Subcutaneous adipose tissue (tissue), 4 donors: ENCODE measurements around the gene TUT4. TPM values are rescaled to one million over a fixed set of nuclear protein-coding genes. Genes with fewer than 3 reads are reported as not detected.

Experiments used
- total RNA-seq, 4 donors: library from RNA; depleted of rRNA; stranded (reverse); fragments of >200 nt; gene quantifications; one replicate each; pipeline ENCODE4 v1.1.0, GENCODE V29; 2016
- TF ChIP-seq, protein P1 (sequence below): fragments of 450-650 bp; IDR thresholded peaks from one replicate; pipeline ENCODE4 v1.5.1; 2016; ENCODE audit warnings: low read depth, mild to moderate bottlenecking, control low read depth, antibody characterized with exemption, moderate library complexity

The TUT4 gene
- total RNA-seq, 4 donors from 2014 or later, result 37.1 to 52.2 (median 43.6) TPM

DNA sequence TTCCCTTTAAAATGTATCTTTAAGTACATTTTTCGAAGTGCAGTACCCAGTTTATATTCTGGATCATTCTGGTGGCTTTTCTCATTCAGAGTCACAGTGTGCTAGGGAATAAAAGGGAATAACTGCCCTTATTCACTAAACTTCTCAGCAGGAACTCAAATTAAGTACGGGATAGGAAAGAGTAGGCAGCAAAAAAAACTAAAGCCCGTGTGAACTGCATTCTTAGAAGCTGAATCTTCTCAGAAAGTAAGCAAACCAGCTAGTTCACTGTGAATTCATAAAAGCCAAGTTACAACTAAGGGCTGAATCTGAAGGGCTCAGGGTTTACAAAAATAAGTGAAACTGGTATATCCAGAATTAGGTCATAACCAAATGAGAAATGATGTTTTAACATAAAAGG, 126.5 kb downstream of the TUT4 start:
- TF ChIP-seq, protein P1, sequence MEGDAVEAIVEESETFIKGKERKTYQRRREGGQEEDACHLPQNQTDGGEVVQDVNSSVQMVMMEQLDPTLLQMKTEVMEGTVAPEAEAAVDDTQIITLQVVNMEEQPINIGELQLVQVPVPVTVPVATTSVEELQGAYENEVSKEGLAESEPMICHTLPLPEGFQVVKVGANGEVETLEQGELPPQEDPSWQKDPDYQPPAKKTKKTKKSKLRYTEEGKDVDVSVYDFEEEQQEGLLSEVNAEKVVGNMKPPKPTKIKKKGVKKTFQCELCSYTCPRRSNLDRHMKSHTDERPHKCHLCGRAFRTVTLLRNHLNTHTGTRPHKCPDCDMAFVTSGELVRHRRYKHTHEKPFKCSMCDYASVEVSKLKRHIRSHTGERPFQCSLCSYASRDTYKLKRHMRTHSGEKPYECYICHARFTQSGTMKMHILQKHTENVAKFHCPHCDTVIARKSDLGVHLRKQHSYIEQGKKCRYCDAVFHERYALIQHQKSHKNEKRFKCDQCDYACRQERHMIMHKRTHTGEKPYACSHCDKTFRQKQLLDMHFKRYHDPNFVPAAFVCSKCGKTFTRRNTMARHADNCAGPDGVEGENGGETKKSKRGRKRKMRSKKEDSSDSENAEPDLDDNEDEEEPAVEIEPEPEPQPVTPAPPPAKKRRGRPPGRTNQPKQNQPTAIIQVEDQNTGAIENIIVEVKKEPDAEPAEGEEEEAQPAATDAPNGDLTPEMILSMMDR, result no peak

DNA sequence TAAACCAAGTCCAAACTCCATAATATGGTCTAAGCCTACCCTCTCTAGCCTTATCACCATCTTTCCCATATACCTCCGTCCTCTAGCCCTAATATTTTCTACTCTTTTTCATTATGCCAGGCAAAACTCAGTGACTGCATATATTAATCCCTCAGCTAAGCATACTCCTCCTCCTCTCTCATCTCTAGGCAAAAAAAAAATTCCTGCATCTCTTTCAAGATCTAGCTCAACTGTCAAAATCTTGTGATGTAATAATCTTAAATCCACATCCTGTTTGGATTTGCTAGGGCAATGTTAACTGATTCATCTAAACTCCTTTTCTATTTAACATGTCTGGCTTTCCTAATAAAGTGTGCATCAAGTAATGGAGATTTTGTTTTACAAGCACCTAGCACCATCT, 128.1 kb downstream of the TUT4 start:
- TF ChIP-seq, protein P1, result no peak

DNA sequence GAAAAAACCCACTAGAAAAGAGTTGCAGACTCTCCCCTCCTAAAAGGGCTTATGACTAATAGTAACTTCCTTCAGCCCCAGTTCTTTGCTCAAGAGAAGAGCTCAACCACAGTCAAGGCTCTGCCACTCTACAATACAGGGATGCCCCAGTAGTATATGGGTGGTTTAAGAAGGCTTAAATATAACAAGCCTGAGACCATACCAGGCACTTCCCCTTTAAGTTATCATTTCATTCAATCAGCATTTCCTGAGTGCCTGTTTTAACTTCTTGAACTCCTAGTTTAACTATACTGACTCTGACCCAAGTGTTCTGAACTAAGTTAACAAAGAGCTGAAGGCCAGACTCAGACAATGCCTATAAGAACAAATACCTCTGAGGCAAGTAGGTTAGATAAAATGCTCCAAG, 128.7 kb downstream of the TUT4 start:
- TF ChIP-seq, protein P1, result no peak

DNA sequence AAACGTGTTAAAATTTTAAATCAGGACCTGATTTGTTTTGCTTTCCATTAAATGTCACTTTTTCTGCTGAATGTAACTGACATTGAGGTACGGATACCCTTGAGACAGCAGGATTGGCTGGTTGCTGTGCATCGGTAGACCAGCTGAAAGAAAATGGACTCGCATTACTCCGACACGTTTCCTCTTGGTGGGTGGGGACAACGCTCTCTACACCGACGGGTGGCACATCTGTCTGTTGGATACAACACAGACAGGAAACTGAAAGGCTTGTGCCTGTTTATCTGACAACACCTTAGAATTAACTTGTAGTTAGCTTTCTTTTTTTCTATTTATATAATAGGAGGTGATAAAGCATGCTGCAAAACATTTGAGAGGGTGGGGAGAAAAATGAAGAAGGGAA, 129.1 kb downstream of the TUT4 start:
- TF ChIP-seq, protein P1, result no peak

DNA sequence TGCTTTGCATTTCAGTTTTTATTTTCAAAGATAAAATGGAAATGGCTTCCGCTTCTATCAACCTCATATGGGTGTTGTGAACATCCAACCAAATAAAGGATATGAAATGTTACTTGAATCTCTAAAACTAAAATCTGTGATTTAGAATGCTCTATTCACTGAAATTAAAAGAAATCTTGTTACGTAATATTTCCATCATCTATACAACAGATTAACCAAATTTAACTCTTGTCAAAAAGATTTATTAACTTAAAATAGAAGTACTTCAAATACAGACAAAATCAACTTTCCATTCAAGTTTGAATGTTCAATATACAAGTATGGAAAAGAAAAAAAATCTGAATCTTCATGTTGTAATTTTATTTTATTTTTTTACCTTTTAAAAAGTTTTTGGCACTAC, 129.8 kb downstream of the TUT4 start:
- TF ChIP-seq, protein P1, result no peak

DNA sequence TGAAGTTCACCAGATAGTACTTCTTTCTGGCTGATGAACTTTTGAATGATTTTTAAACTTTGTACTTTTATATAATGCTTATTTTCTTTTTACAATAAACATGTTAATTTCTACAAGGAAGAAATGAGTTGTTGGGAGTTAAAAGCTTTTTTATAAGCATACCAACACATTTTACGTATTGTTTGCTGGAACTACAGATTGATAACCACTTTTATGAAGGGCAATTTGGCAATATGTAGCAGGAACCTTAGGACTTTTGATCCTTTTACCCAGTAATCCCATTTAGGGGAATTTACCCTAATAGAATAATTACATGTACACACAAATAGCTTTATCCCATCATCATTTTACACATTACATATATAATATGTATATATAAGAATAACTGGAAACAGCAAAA, 132.2 kb downstream of the TUT4 start:
- TF ChIP-seq, protein P1, result no peak

DNA sequence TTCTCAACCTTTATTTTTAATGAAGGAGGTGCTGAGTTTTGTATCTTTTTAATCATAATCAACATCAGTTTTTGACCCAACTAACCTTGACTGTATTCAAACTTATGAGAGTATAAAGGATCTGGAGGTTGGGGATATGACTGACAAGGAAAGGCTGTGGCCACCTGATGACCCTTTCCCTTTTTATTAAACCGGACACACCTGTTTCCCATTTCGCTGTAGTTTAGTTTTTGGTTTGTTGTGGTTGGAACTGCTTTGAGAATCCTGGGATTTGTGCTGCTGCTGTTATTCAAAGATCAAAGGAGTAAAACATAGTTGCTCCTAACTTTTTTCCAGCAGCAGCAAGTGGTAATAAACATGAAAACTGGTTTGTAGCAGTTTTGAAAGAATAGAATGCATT, 136.1 kb downstream of the TUT4 start:
- TF ChIP-seq, protein P1, result no peak

DNA sequence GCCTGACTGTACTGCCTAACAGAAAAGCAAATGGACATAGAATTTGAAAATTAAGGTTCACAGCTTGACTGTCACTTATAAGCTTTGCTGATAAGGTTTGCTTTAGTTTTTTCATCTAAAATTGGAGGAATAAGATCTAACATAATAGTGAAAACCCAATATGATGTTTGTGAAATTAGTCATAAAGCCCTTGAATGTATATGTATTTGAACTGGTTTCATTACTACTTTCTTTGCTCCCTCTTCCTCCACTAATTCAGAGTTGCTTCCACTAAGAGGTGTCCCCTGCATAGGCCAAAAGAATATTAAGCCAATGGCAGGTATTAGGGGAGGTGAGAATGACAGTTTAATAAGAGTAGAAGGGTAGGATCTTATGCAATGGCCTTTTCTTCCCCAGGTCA, 137.9 kb downstream of the TUT4 start:
- TF ChIP-seq, protein P1, result no peak
